Activated CD8-positive, alpha-beta memory T cell treated with anti-CD3 and anti-CD28 coated beads, Interleukin-2, amount 50 U/mL, for 4 hours (primary cell): ENCODE results near the gene COL8A1.

Experiments used
- DNase-seq: peaks from one replicate; pipeline ENCODE4 v3.0.0-alpha.2; 2020

COL8A1 gene

DNA sequence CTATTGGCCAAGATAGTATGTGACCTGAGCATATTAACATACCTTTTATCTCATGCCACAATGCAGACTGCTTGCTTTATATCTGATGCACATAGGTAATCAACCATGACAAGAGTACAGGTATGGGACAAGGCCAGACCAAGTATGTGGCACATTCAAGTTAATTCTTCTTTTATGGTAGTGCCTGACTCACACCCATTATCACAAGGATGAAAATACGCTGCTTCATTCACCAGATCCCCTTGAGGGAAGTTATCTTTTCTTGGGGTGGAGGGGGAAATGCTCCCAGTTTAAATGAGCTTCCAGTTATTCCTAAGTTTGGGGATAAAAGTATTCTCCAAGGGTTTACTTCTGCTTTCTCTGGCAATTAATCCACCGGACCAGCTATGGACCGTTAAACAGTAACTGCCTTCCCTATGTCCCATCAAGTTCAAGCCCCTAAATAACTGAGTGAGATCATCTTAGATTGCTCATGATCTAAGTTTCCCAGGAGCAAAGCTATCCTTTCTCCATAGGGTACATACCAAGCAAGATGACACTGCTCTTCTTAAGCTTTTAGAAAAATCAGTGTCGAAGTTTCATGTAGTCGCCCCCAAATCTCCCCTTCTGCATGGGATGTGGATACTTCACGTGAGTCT, 1.9 kb downstream of the COL8A1 start:
- no peak for DNase-seq

DNA sequence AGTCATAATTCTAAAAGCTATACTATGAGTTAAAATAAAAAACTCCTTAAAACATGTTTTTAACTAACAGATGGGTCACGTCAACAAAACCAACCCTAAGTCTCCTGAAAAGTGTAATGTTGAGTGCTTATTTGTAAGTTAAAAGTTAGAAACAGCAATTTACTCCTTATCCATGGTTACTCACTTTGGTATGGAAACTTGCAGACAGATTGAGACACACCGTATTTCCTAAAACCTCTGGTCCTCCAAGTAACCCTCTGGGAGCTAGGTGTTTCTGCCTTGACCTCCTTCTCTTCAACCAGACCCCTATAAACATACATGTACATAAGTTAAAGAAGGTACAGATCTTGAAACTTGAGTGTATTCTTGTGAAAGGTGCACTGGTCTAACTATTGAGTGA, 3.1 kb downstream of the COL8A1 start:
- no peak for DNase-seq

DNA sequence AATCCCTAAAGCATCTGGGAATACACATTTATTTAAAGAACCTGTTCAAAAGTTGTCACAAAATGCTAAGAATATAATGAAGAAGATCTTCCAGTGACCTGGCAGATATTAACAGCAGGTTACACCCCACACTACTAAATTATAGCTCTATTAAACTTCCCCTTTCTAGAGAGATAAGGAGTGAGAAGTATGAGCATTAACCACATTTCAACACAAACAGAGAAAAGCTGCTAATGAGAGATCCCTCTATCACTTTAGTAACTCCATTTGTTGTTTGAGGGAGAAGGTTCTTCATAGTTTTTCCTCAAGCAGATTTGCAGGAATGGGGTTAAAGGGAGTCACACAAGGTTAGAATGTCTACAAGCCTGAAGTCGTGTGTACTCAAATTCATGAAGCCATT, 3.6 kb downstream of the COL8A1 start:
- DNase-seq, result no peak

DNA sequence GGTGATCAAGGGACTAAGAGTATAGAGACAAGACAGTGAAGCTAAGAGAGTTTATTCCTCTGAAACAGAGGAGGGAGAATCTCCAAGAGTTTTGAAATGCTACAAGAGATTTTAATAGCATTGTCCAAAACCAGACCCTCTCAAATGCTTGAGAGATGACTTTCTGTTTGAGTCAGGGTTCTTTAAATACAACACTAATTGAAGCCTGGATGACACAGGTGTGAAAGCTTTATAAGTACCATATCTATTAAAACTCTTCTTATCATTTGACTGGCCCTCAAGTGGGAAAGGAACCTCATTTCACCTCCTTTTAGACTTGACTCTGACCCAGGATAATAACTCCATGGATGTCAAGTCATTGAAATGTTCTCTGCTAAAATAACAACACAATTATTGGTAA, 5.6 kb downstream of the COL8A1 start:
- DNase-seq, result no peak

DNA sequence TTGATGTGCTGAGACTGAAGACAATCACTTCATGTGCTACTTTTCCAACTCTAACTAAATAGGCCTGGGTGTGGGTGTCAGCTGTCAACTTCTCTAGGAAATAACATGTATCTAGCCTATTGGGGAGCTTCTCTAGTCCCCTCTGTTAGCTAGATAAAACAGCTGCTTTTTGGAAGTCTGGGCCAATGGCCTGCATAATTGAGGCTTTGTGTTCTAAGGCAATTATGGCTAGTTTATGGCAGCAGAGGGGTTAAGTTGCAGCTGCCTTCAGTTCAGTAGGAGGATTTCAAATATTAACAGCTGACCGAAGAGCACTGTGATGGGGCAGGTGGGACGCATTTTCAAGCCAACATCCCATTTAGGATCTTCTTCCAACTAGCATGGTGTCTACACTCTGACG, 6.4 kb downstream of the COL8A1 start:
- DNase-seq, result no peak

DNA sequence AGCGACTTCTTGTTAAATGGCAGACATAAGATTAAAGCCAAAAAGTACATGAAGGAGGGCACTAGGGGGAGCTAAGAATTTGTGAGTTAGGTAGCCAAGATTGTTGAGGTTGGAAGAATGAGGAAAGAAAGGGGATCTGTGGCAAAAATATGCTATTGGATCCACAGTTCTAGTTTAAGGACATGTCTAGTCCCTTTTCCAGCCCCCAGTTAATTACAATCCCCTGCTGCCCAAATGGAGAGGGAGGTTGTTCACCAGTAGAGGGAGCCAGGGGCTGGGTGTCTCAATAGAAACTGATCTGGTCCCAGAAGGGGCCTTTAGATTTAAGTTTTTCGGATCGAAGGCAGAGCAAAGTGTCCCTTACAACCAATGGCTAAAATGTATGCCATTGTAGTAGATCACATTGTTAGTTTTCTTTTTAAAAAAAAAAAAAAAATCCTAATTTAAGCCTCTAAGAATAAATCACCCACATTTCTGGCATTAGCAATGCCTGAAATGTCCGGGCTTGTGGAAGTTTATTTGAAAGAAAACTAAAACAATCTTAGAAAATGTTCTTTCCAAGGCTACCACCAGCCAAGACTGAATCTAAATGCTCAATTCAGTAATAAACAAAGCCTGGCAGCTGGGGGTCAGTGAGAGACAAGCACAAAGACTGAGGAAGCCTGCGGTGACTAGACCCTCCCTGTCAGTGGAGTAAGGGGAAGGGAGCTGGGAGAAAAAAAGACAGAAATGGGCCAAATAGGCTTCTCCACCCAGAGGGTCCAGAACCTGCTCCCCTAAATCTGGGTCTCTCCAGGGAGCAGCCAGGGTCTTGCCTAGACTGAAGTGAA, 7.1 kb downstream of the COL8A1 start:
- DNase-seq, result no peak

DNA sequence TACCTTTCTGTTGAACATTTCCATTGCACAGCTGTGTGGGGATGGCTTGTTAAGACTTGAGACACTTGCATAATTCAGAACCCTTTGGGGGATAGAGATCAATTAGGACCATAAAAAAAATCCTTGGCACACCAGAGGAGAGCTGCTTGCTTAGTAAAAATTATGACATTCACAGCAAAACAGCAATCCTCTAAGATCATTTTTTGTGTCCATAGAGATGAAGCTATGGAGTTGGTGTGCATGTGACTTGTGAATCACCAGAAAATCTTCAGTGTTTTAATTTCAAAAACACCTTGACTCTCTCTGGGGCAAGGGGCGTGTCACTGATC, 7.7 kb downstream of the COL8A1 start:
- DNase-seq, result no peak

DNA sequence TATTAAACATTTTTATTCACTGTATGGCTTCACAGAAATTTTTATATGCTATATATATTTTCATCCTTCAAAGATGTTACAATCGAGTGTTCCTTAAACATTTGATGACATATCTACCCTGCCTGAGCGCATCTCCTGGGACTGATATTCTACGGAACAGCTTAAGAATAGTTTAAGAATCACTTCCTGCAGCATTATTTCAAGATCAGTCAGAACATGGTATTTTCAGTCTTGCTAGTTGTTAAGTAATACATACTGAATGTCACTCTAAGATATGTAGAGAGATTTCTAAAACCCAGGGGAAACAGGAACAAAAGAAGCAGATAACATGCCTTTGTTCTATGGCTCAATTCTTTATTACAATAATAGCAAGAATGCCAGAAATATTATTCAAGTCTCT, 8.7 kb downstream of the COL8A1 start:
- DNase-seq, result no peak

DNA sequence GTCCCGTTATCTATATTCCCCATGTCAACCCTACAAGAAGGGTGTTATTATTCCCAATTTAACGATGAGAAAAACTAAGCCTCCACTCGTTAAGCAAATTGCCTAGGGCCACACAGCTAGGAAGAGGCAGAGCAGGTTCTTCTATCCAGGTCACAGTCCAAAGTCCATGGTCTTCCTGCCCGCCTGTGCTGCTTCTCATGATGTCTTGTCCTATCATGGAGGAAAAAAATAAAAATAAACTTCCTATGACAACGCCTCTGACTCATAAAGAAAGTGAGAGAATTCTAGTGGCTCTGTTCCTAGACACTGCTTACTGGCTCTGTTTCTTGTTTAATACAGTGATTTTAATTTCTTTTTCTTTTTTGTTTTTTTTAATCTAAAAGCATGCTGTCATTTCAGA, 9.7 kb downstream of the COL8A1 start:
- DNase-seq, result no peak

DNA sequence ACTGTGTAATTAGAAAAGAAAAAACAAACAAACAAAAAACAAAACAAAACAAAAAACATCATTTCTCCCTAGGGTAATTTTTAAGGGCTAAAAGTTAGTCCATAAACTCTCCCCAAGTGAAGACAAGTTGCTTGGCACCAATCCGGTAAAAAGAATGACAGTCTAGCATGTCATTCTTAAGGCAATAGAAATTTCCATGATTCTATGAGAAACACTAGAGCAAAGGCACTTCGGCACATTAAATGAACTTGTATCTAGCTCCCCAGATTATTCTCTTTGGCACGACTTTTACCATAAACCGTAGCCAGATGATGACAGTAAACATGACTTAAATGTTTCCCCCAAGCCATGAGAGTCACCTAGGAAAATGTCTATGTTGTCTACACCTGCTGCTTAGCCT, 10.1 kb downstream of the COL8A1 start:
- no peak for DNase-seq

DNA sequence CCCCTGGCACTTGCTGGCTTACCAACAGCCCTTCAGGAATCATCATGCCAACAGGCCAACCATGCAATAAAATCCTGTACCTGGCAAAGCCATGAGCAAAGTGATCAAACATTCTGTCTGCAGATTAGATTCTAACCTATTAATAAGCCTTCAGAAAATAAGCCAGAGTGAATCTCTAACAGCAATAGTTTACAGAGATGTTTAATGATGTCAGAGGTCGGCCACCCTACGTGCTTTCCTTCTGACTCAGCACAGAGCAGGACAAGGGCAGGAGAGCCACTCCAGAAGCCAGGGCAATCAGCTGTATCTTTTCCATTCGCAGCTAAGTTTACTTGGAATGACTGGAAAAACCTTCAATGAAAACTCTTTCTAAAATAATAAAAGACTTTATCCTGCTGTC, 13.1 kb downstream of the COL8A1 start:
- no peak for DNase-seq

DNA sequence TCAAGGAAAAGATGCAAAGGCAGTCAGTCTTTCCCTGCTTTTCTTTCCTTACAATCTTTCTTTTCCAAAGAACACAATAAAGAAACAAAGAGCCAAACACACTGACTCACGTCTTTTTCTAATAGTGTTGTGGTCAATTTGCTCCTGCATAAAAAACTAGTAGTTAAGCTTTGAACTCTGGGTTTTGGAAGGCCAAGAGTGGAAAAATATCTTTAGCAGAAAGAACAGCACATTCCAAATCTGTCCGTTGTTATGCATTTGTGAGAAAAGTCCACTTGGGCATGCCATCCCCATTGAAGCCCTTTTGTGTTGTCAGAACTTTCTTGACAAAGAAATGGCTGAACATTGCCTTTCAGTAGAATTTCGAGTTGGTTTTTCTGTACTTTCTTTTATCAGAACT, 18.2 kb downstream of the COL8A1 start:
- no peak for DNase-seq

DNA sequence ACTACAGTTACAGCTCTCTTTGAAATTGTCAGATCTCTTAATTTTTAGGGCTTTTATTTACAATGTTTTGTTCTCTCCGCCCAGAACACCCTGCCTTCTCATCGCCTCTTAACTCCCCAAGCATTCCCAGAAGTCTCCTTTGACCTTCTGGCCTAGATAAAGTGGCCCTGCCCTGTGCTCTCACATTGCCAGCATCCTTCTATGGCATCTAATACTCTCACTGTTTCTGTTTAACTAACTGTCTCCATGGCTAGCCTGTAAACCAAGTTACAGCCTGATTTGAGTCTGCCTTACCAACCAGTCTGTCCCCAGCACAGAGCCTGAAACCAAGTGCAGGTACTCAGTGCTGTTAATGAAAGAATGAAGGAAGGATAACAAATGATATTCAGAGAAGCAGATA, 19.9 kb downstream of the COL8A1 start:
- no peak for DNase-seq

DNA sequence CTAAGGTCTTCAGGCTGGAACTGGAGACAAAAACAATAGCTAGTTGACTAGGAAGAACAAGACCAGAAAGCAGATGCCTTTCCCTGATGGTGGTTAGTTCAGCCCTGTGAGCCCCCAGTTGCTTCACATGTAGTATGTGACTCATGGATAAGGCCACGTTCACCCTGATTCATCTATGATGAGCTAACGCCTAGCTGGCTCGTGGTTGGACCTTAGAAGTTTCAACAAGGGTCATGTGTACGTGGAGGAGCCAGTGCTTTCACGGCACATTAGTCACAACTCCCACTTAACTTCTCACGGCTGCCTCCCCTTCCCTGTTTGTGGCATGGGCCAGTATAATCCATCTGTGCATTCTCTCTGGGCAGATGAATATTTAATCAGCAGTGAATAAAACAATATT, 20.6 kb downstream of the COL8A1 start:
- no peak for DNase-seq

DNA sequence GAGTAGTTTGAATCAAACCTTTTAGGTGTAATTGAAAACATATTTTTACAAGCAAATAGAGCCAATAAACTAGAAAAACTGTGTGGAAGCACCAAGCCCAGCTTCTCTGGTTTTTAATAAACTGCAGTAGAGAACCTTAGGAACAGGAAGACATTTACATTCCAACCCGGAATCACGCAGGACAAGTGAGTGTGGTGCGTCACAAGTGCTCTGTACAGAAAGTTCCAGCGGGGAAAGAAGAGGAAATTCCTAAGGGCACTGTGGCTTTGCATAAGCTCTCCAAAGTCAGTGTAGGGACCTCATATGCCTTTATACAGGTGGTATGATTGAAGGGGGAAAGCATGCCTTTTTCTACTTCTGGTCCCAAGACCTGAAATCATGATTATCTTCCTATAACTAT, 21.6 kb downstream of the COL8A1 start:
- no peak for DNase-seq

DNA sequence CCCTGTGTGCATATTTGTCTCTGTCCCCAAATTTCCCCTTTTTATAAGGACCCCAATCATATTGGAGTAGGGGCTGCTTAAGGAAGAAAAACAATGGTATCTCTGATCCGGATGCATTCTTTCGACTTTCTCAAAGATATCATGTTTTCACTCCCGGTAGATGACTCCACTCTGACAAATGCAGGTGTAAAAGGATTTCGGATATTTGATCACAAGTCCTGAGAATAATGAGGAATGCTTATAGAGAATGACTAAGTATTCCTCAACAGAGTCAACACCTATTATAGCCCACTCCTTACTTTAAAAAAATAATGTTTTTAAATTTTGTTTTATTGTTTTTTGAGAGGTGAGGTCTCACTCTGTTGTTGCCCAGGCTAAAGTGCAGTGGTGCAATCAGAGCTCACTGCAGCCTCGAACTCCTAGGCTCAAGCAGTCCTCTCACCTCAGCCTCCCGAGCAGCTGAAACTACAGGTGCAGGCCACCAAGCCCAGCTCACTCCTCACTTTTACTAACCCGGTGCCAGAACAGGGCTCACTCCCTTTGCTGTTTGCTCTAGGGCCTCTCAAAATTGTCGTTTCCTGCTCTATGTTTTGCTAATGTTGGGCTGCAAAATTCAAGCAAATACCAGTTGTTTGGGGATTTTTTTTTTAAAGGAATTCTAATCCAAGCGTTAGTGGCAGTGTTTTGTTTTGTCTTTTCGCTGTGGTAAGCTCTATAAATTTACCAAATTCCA, 24.6 kb downstream of the COL8A1 start:
- no peak for DNase-seq

DNA sequence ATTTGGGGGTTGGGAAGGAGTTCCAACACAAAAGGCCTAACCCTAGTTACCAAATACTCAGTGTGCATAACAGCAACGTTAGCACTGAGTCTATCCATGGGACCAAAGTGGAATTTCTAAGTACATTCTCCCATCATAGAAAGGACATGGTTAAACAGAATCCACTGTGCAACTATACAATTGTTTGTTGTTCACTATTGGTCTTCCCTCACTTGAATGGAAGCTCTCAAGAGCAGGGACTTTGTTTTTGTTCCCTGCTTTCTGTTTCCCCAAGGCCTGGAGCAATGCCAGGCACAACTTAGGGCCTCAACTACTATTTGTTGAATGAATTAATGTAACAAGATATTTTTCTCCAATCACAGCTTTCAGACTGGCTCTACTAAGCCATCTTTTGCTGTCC, 25.6 kb downstream of the COL8A1 start:
- no peak for DNase-seq

DNA sequence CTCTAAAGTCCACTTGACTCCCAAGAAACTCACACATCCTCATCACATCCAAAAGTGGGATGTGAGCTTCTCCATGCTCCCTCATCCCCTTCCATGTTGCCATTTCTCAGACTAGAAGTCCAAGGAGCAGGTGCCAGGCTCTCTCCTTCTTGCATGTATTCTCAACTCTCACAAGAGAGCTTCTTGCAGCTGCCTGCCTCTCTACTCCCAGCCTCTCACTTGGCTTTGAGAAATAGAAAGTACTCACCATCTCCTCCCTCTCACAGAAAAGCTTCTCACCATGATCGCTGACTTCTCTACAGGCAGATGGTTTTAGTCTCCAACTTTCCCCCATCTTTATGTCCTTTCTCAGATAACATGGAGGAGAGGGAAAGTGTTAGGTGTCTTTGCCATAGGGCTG, 26.6 kb downstream of the COL8A1 start:
- DNase-seq, result no peak

DNA sequence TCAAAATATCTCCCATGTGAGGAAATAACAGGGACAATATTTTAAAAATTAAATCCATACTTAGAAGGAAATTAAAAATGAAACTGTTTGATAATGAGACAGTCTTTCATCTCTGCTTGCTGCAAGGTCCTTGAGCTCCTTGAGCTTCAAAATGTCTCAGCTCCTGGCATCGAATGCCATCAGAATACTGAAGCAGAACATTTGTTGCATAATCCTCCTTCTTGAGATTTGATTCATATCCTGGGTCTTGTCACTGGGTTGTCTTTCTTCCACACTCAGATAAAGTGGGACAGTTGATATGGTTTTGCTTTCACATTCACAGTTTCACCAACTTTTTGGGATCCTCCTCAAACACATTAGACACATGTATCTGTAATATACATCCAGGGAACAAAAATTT, 27.8 kb downstream of the COL8A1 start:
- DNase-seq, result no peak

DNA sequence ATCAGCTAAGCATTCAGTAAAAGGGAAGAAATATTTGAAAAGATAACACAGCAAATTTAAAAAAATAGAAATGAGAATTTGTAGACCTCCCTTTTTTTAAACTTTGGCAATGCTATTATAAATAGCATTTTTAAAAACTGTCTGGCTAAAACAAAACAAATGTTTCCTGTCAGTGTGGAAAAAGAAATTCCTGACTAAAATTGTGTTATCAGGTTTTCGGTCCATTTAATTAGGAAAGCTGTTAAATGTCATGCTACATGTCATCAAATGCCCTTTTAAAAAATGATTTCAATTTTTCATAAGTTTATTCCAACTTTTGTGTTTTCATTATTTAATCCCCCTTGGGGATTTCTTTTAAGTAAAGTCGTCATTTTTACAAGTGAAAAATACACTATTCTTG, 29.6 kb downstream of the COL8A1 start:
- DNase-seq, result no peak

DNA sequence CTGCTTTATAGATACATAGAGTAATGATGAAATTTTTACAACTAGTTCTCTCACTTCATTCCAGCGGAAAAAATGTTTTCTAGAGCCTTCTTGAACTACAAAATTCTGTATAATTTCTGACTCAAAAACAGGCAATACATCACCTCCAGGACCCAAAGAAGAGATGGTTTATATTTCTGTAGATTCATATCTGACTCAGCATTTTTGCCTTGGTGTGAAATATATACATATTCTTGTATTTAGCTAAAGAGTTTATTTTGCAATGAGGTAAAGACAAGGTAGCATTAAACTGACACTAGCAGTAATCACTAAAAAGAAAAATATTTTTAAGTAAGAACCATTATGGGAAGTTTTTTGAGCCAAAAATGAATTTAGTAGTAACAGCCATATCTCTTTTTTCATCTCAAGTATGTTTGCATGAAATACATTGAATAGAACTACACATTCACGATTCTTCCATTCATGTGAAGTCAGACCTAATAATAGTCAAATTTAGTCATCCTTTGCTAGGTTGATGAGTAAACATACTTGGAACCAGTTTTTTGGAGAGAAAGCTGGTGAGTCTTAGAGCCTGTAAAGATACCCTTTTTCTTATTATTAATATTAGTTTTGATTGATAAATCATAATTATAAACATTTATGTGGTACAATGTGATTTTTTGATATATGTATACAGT, 31.6 kb downstream of the COL8A1 start:
- no peak for DNase-seq

DNA sequence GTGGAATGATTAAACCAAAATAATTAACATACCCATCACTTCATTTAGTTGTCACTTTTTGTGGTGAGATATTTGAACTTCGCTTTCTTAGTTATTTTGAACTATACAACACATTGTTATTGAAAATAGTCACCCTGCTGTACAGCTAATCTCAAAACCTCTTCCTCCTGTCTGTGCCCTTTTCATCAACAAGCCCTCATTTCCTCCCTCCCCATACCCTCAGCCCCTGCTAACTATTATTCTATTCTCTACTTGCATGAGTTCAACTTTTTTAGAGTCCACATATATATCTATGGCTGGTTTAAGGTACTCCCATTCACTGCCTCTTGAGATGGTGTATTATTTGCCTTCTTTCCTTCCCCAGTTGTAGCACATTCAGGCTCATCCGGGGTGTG, 32.2 kb downstream of the COL8A1 start:
- DNase-seq, result no peak

DNA sequence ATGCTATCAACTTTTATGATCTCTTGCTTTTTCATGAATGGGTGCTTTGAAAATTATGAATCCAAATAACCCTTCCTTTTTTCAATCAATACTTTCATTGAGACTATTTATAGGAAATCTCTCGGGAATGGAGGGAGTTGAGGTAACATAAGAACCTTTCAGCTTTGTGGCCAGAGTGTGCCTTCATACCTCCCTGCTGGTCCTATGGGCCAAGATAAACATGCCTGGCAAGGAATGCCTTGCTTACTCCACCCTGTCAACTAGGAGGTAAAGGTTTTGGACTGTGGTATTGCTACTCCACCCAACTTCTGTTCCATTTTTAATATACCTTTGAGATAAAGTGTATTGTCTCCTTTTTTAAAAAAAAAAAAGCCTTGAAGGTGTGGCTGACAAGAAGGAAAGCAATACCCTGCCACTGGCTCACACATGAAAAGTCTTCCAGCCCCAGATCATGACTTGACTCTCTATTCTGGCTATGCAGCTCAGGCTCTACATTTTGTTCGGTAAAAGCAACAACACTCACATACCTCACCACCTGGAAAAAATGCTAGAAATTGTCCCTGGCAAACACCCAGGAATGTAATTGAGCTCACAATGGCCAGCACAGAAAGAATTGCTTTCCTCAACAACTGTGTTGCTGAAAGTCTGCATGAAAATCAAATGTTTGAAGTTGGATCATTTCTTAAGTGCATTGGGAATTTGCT, 35.8 kb downstream of the COL8A1 start:
- no peak for DNase-seq
